WERI-Rb-1 (cell line): Measurements from ENCODE around the gene GPHA2.

Experiments used
- DNase-seq: peaks from one replicate; pipeline ENCODE4 v3.0.0-alpha.2; 2020
- H3K27ac ChIP-seq: fragments of 250-450 bp; sonication (Bioruptor Pico); 2 replicates; pipeline ENCODE4 v1.5.1; 2020; ENCODE audit warnings: mild to moderate bottlenecking, moderate library complexity
- H3K27me3 ChIP-seq: fragments of 250-450 bp; sonication (Bioruptor Pico); 2 replicates; pipeline ENCODE4 v1.5.1; 2021; ENCODE audit warnings: mild to moderate bottlenecking, low read depth, moderate library complexity; ENCODE audit not compliant: insufficient read depth, severe bottlenecking
- H3K36me3 ChIP-seq: fragments of 250-450 bp; sonication (Bioruptor Pico); 2 replicates; pipeline ENCODE4 v1.5.1; 2020; ENCODE audit warnings: mild to moderate bottlenecking, moderate library complexity
- H3K4me3 ChIP-seq: 2 replicates; pipeline ENCODE4 v1.5.1; 2011; ENCODE audit warnings: low read depth, mild to moderate bottlenecking, control low read depth, low read length
- H3K9me3 ChIP-seq: fragments of 250-450 bp; sonication (Bioruptor Pico); 2 replicates; pipeline ENCODE4 v1.5.1; 2021; ENCODE audit warnings: mild to moderate bottlenecking, moderate library complexity; ENCODE audit not compliant: severe bottlenecking
- TF ChIP-seq, protein P1 (sequence below): IDR thresholded peaks from 2 replicates; pipeline ENCODE4 v1.5.1; 2011; ENCODE audit warnings: low read depth, mild to moderate bottlenecking, control low read depth, inconsistent platforms, low read length

Gene GPHA2

DNA sequence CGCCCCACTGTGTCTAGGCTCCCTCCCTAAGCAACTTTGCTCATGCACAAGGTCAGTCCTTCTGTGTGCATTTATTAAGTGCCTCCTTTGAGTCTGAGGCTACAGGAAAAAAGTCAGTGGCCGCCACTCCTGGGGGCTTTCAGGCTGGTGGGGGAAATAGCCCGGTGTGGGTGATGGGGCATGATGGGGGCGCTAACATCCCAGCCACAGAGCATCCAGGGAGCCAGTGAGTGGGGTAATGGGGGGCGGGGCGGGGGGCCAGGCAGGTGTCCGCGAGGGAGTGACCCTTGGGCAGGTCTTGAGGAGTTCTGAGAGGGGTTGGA lies 47.3 kb downstream of the GPHA2 start:
- Histone ChIP-seq H3K36me3 (no peaks in the 10 kb centered on the region), H3K27ac (peak overlapping the region; percentile 37), H3K4me3 (no peak overlapping the region; the same call in 1 of the 2 replicates), H3K27me3 (no peaks in the 10 kb centered on the region), H3K9me3 (no peaks in the 10 kb centered on the region)
- TF ChIP-seq, protein P1, sequence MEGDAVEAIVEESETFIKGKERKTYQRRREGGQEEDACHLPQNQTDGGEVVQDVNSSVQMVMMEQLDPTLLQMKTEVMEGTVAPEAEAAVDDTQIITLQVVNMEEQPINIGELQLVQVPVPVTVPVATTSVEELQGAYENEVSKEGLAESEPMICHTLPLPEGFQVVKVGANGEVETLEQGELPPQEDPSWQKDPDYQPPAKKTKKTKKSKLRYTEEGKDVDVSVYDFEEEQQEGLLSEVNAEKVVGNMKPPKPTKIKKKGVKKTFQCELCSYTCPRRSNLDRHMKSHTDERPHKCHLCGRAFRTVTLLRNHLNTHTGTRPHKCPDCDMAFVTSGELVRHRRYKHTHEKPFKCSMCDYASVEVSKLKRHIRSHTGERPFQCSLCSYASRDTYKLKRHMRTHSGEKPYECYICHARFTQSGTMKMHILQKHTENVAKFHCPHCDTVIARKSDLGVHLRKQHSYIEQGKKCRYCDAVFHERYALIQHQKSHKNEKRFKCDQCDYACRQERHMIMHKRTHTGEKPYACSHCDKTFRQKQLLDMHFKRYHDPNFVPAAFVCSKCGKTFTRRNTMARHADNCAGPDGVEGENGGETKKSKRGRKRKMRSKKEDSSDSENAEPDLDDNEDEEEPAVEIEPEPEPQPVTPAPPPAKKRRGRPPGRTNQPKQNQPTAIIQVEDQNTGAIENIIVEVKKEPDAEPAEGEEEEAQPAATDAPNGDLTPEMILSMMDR, result no peak
- no peak for DNase-seq

DNA sequence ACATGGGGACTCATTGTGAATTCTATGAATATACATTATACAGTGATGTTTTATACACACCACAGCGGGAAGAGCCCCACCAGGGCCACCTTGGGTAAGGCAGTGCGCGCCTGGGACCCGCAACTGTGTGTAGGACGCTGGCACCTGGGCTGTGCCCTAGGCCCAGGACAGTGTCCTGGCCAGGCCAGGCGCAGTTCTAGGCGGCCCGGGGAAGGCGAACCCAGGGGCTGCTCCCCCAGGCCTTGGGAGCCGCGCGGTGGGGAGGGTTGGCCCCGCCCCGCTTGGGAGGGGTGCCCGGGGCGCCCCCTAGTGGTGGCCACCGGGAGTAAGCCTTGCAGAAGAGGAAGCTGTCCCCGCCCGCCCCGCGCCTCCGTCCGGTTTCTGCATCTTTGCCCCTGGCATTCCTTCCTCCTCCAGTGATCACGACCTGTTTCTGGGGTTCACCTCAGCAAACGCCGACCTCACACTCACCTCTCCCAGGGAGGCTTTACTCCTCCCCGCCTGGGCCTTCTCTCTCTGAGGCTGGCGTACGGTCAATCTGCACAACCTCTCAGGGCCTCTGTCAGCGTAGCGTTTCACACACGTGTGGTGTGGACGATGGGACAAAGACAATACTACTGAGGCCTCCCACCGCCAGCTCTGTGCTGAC lies 47.8 kb downstream of the GPHA2 start:
- DNase-seq, result peak; percentile 83
- no peaks in the 10 kb centered on the region for H3K36me3 ChIP-seq
- H3K27ac ChIP-seq, result peak overlapping the region; percentile 57
- H3K9me3 ChIP-seq, result no peaks in the 10 kb centered on the region
- no peaks in the 10 kb centered on the region for H3K27me3 ChIP-seq
- TF ChIP-seq, protein P1, result peak; percentile 91
- H3K4me3 ChIP-seq, result peak overlapping the region; percentile 38

DNA sequence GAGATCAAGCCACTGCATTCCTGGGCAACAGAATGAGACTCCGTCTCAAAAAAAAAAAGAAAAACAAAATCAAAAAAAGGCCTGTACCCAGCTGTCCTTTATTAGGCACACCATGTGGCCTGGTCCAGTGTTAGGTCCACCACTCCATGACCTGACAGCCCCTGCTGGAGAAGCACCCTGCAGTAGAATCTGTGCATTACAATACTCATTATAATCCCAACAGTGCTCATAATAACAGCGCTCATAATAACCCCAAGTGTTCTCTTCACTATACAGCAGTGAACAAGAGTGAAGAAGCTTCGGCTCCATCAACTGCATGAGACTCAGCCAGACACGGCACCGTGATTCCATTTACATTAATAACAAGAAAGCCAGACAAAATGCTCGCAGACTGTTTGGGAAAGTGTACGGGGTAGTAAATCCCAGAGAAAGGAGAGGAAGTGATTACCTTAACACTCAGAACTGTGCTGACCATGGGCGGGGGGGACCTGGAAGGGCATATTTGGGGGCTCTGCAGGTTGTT lies 48.4 kb downstream of the GPHA2 start:
- Histone ChIP-seq H3K27me3 (no peaks in the 10 kb centered on the region), H3K9me3 (no peaks in the 10 kb centered on the region), H3K36me3 (no peaks in the 10 kb centered on the region), H3K27ac (peak overlapping the region; percentile 57), H3K4me3 (no peak overlapping the region)
- TF ChIP-seq, protein P1, result no peak
- DNase-seq, result no peak

DNA sequence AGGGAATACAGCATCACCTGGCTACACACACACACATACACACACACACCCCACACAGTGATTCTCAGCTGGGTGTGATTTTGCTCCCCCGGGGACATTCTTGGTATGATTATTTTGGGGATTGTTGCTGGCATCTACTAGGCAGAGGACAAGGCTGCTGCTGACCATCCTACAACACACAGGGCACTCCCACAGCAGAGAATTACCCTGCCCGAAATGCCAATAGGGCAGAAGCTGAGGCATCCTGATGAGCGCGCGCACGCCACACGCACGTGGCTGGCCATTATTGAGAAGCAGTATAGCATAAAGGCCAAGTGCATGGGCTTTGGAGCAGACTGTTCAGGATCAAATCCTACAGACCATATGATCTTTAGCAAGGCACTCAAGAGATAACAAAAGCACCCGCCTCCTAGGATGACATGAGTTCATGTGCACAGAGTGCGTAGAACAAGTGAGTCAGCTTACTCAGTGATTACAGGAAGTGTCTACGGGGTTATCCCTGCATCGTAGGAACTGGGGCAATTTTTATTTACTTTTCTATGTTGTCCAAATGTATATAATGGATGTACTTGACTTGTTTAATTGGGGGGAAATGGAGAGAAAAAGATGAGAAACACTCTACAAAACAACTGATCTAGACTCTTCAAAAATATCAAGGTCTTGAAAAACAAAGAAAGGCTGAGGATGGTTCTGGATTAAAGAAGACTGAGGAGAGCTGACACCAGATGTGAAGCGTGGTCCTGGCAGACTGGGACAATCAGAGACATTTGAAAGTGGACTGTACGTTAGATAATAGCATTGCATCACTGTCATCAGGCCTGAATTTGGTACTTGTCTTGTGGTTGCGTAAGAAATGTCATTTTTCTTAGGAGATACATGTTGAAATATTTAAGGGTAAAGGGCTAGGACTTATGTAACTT lies 50.1 kb downstream of the GPHA2 start:
- TF ChIP-seq, protein P1, result no peak
- Histone ChIP-seq H3K9me3 (no peaks in the 10 kb centered on the region), H3K4me3 (no peak overlapping the region), H3K27me3 (no peaks in the 10 kb centered on the region), H3K36me3 (no peaks in the 10 kb centered on the region), H3K27ac (no peak overlapping the region)
- DNase-seq, result no peak
